ENCODE data around the gene ANKRD65. TPM values are rescaled to one million over a fixed set of nuclear protein-coding genes. Genes with fewer than 3 reads are reported as not detected.

Gene ANKRD65
- 0.24 TPM in 1 of 2 replicates, not detected in the other for polyA plus RNA-seq

GRCh38 chr1:1421147-1421906 lies at the start of gene ANKRD65:
ANKRD65 (minus strand) TSS chr1:1421276; CDS start chr1:1421005, 271 bp downstream.

GRCh38 chr1:1449099-1449739 lies 28.1 kb upstream of the ANKRD65 start, which contains the start of gene ATAD3C:
ATAD3C (plus strand) TSS chr1:1449689; CDS start chr1:1450684, 995 bp downstream.

GRCh38 chr1:1435106-1435903 lies 14.2 kb upstream of the ANKRD65 start, which contains the start of gene VWA1:
VWA1 (plus strand) TSS chr1:1435690; CDS start chr1:1435749, 59 bp downstream.

GRCh38 chr1:1406821-1407635 lies 14.0 kb downstream of the ANKRD65 start, which contains the start of gene MRPL20:
MRPL20 (minus strand) TSS chr1:1407293; CDS start chr1:1407217, 76 bp downstream.

GRCh38 chr1:1399187-1399871 lies 21.7 kb downstream of the ANKRD65 start, which contains the start of gene CCNL2:
CCNL2 (minus strand) TSS chr1:1399335; CDS start chr1:1399306, 29 bp downstream.

GRCh38 chr1:1374929-1375662 lies 46.0 kb downstream of the ANKRD65 start, which contains the start of gene AURKAIP1:
AURKAIP1 (minus strand) TSS chr1:1375207; CDS start chr1:1374756, 451 bp downstream.

Other genes starting within 250 kb of the ANKRD65 start
- gene TTLL10, start 247.4 kb downstream of the ANKRD65 start, polyA plus RNA-seq: not detected in 2 replicates
- not detected in 2 replicates for gene TNFRSF18, start 214.7 kb downstream of the ANKRD65 start, polyA plus RNA-seq
- gene TNFRSF4, start 207.1 kb downstream of the ANKRD65 start, polyA plus RNA-seq: not detected in 2 replicates
- gene SDF4, start 189.3 kb downstream of the ANKRD65 start, polyA plus RNA-seq: 3.7 and 10.0 TPM in 2 replicates
- gene B3GALT6, start 189.0 kb downstream of the ANKRD65 start, polyA plus RNA-seq: 1.3 and 1.5 TPM in 2 replicates
- not detected in 2 replicates for gene C1QTNF12, start 174.6 kb downstream of the ANKRD65 start, polyA plus RNA-seq
- gene UBE2J2, start 147.4 kb downstream of the ANKRD65 start, polyA plus RNA-seq: 0.87 and 3.4 TPM in 2 replicates
- not detected in 2 replicates for gene SCNN1D, start 140.8 kb downstream of the ANKRD65 start, polyA plus RNA-seq
- 0.91 and 4.7 TPM in 2 replicates for gene ACAP3, start 113.3 kb downstream of the ANKRD65 start, polyA plus RNA-seq
- gene PUSL1, start 112.7 kb downstream of the ANKRD65 start, polyA plus RNA-seq: 0.26 and 2.6 TPM in 2 replicates
- 13.9 and 14.6 TPM in 2 replicates for gene INTS11, start 96.6 kb downstream of the ANKRD65 start, polyA plus RNA-seq
- 0.21 and 0.26 TPM in 2 replicates for gene CPTP, start 96.5 kb downstream of the ANKRD65 start, polyA plus RNA-seq
- not detected in 2 replicates for gene TAS1R3, start 90.0 kb downstream of the ANKRD65 start, polyA plus RNA-seq
- gene DVL1, start 71.9 kb downstream of the ANKRD65 start, polyA plus RNA-seq: 0.86 and 1.1 TPM in 2 replicates
- 0.63 and 3.6 TPM in 2 replicates for gene MXRA8, start 62.7 kb downstream of the ANKRD65 start, polyA plus RNA-seq
- gene AURKAIP1, start 46.1 kb downstream of the ANKRD65 start, polyA plus RNA-seq: 29.6 and 36.4 TPM in 2 replicates
- 22.1 and 24.2 TPM in 2 replicates for gene CCNL2, start 21.9 kb downstream of the ANKRD65 start, polyA plus RNA-seq
- gene MRPL20, start 14.0 kb downstream of the ANKRD65 start, polyA plus RNA-seq: 252 and 299 TPM in 2 replicates
- gene VWA1, start 14.4 kb upstream of the ANKRD65 start, polyA plus RNA-seq: 0.74 TPM in 1 of 2 replicates, not detected in the other
- gene ATAD3C, start 28.4 kb upstream of the ANKRD65 start, polyA plus RNA-seq: 3.1 and 14.2 TPM in 2 replicates
- gene ATAD3B, start 50.5 kb upstream of the ANKRD65 start, polyA plus RNA-seq: not detected in 2 replicates
- 0.10 and 0.27 TPM in 2 replicates for gene ATAD3A, start 90.9 kb upstream of the ANKRD65 start, polyA plus RNA-seq
- gene TMEM240, start 119.3 kb upstream of the ANKRD65 start, polyA plus RNA-seq: not detected in 2 replicates
- gene SSU72, start 153.6 kb upstream of the ANKRD65 start, polyA plus RNA-seq: 86.2 and 86.3 TPM in 2 replicates
- gene FNDC10, start 178.9 kb upstream of the ANKRD65 start, polyA plus RNA-seq: 1.5 and 1.9 TPM in 2 replicates
- gene MIB2, start 194.2 kb upstream of the ANKRD65 start, polyA plus RNA-seq: 1.2 and 1.9 TPM in 2 replicates
- not detected in 2 replicates for gene MMP23B, start 210.9 kb upstream of the ANKRD65 start, polyA plus RNA-seq
- gene CDK11B, start 237.7 kb upstream of the ANKRD65 start, polyA plus RNA-seq: 3.1 and 4.9 TPM in 2 replicates

Measured in Purkinje cell (primary cell).